ENCODE data around the gene ANKRD45.

GRCh38 chr1:173714759-173715537 lies 45.3 kb upstream of the ANKRD45 start, which contains the start of gene KLHL20:
- TF ChIP-seq RAD21 (IDR thresholded peaks at IDR 0.05; ENCODE audit: low read depth) (peak; percentile 1; the same call in 1 of the 2 replicates), ZBTB7A (IDR thresholded peaks at IDR 0.05; ENCODE audit: low read depth) (no peak), MAX (IDR thresholded peaks at IDR 0.05) (peak; percentile 76), EGR1 (IDR thresholded peaks at IDR 0.05) (no peak), YY1 (IDR thresholded peaks at IDR 0.05; ENCODE audit: low read depth) (peak; percentile 65; the same call in 1 of the 2 replicates), REST (IDR thresholded peaks at IDR 0.05; ENCODE audit: low read depth) (0 out of 2 replicates have a peak, but pooled peaks have one; percentile 30), TEAD4 (IDR thresholded peaks at IDR 0.05) (peak; percentile 45; the same call in 1 of the 2 replicates), CREB1 (IDR thresholded peaks at IDR 0.05; ENCODE audit: low read depth) (no peak), TCF12 (IDR thresholded peaks at IDR 0.05; ENCODE audit: low read depth) (peak; percentile 76), CEBPB (IDR thresholded peaks at IDR 0.05) (no peak)
